K562 (cell line): ENCODE results near the gene LINS1. TPM values are rescaled to one million over a fixed set of nuclear protein-coding genes. Genes with fewer than 3 reads are reported as not detected.
A peak's percentile ranks its signal among the peaks of the same experiment; 100 is the strongest.

Experiments
- ATAC-seq: fragments of 200-7000 bp; cut with Tn5 transposase; 3 replicates; pipeline ENCODE4 v1.9.1; 2020; ENCODE audit warnings: moderate library complexity
- BruUV-seq: library from RNA; stranded (reverse); fragments of 400-500 nt; replicated peaks from 2 replicates; lab custom pipeline; 2021; lab: Mats Ljungman, UMichigan
- CTCF ChIA-PET: fragments of 300-600 bp; formaldehyde crosslinking; extraction: SDS; loops from one replicate; lab custom pipeline; 2021; ENCODE audit warnings: low intra/inter-chr PET ratio; lab: Yijun Ruan, JAX
- POLR2A ChIA-PET: fragments of 300-600, 350-650 bp; sonication (Branson Sonifier 250); formaldehyde crosslinking; extraction: SDS; loops from one replicate; lab custom pipeline; 2021; ENCODE audit warnings: antibody characterized with exemption, inconsistent platforms; lab: Yijun Ruan, JAX
- DNase-seq, 4 experiments: peaks; one replicate each; pipeline versions ENCODE4 v3.0.0 to v3.0.0-alpha.2; 2011 to 2018; ENCODE audit warnings: low spot score in 3 of 4, mixed read lengths in 3 of 4; ENCODE audit errors: extremely low read depth in 1 of 4
- FAIRE-seq: peaks from 2 replicates; lab custom pipeline; 2011; peaks lifted over from hg19 to GRCh38; lab: Jason Lieb, UNC
- H2AFZ ChIP-seq: 2 replicates; pipeline ENCODE4 v1.6.0; 2011; ENCODE audit warnings: low read depth, low read length, control low read depth, inconsistent platforms
- H3K27ac ChIP-seq: fragments of 200-600 bp; 3 replicates; pipeline ENCODE4 v1.8.0; 2011; ENCODE audit warnings: low read depth, mild to moderate bottlenecking, control low read depth, inconsistent platforms, low read length, moderate library complexity, mixed read lengths; ENCODE audit errors: extremely low read depth
- H3K27me3 ChIP-seq, 2 experiments: fragments of 300-600 bp in 1 of 2; 2 replicates in 1 of 2; 3 replicates in 1 of 2; pipeline versions ENCODE4 v1.6.0 to v1.8.0; 2011; ENCODE audit warnings: inconsistent platforms in 2 of 2, low read length in 2 of 2, mild to moderate bottlenecking in 1 of 2, mixed read lengths in 1 of 2, moderate library complexity in 1 of 2; ENCODE audit not compliant: control insufficient read depth in 2 of 2, insufficient read depth in 2 of 2
- H3K36me3 ChIP-seq: fragments of 300-600 bp; 3 replicates; pipeline ENCODE4 v1.8.0; 2011; ENCODE audit warnings: mild to moderate bottlenecking, low read length, inconsistent platforms; ENCODE audit not compliant: control insufficient read depth, insufficient read depth
- H3K4me1 ChIP-seq, 2 experiments: fragments of 200-600 bp in 1 of 2; replicated peaks in 1 of 2; 2 replicates in 1 of 2; 3 replicates in 1 of 2; pipeline versions ENCODE4 v1.5.1 to v1.8.0; 2011; ENCODE audit warnings: inconsistent platforms in 2 of 2, low read length in 2 of 2, mild to moderate bottlenecking in 1 of 2, mixed read lengths in 1 of 2, moderate library complexity in 1 of 2; ENCODE audit not compliant: control insufficient read depth in 2 of 2, insufficient read depth in 2 of 2
- H3K4me2 ChIP-seq: 2 replicates; pipeline ENCODE4 v1.6.1; 2011; ENCODE audit warnings: low read length, control low read depth, inconsistent platforms, mixed read lengths; ENCODE audit not compliant: insufficient read depth
- H3K4me3 ChIP-seq: fragments of 200-600 bp; sonication (generic), shearing (Covaris generic); 2 replicates; pipeline ENCODE4 v1.5.1; 2016; ENCODE audit warnings: control low read depth, inconsistent platforms
- H3K79me2 ChIP-seq: fragments of 200-600 bp; 3 replicates; pipeline ENCODE4 v1.8.0; 2011; ENCODE audit warnings: low read length, inconsistent platforms; ENCODE audit not compliant: control insufficient read depth, insufficient read depth
- H3K9ac ChIP-seq, 2 experiments: 2 replicates each; pipeline versions ENCODE4 v1.6.0 to v1.6.1; 2011; ENCODE audit warnings: low read depth in 2 of 2, low read length in 2 of 2, control low read depth in 1 of 2, inconsistent platforms in 1 of 2, mild to moderate bottlenecking in 1 of 2, mixed read lengths in 1 of 2; ENCODE audit not compliant: insufficient read depth in 1 of 2
- H3K9me1 ChIP-seq: one replicate; pipeline ENCODE4 v1.6.0; 2011; ENCODE audit warnings: inconsistent platforms, mild to moderate bottlenecking, low read length, moderate library complexity; ENCODE audit not compliant: control insufficient read depth, insufficient read depth
- H3K9me3 ChIP-seq: replicated peaks from 2 replicates; pipeline ENCODE4 v1.5.1; 2011; ENCODE audit warnings: low read depth, low read length, inconsistent platforms; ENCODE audit not compliant: control insufficient read depth, insufficient read depth
- H4K20me1 ChIP-seq: replicated peaks from 2 replicates; pipeline ENCODE4 v1.6.1; 2011; ENCODE audit warnings: low read length, inconsistent platforms, mixed read lengths; ENCODE audit not compliant: control insufficient read depth, insufficient read depth
- BRF2 ChIP-seq: IDR thresholded peaks from 3 replicates; pipeline ENCODE4 v1.6.1; 2011; ENCODE audit warnings: borderline replicate concordance, mild to moderate bottlenecking; ENCODE audit not compliant: insufficient read length, insufficient read depth
- CREB3L1 ChIP-seq: fragments of 450-650 bp; IDR thresholded peaks from 2 replicates; pipeline ENCODE4 v1.6.1; 2014; ENCODE audit warnings: low read depth, mild to moderate bottlenecking, moderate library complexity, borderline replicate concordance
- ILF3 ChIP-seq: fragments of 450-650 bp; IDR thresholded peaks from 2 replicates; pipeline ENCODE4 v1.6.1; 2018; ENCODE audit warnings: antibody characterized with exemption, mild to moderate bottlenecking, moderate library complexity, borderline replicate concordance
- KLF13 ChIP-seq: fragments of 450-650 bp; IDR thresholded peaks from 2 replicates; pipeline ENCODE4 v1.6.1; 2016; ENCODE audit warnings: missing genetic modification characterization, low read depth, mild to moderate bottlenecking, missing compliant biosample characterization, moderate library complexity, borderline replicate concordance
- NFRKB ChIP-seq: fragments of 450-650 bp; IDR thresholded peaks from 2 replicates; pipeline ENCODE4 v1.6.1; 2016; ENCODE audit warnings: low read depth
- PCBP2 ChIP-seq: fragments of 200-400 bp; formaldehyde crosslinking; IDR thresholded peaks from 2 replicates; pipeline ENCODE4 v1.6.1; 2018; ENCODE audit warnings: low read length, low read depth, mild to moderate bottlenecking, moderate library complexity; ENCODE audit not compliant: poor library complexity, severe bottlenecking
- SUPT5H ChIP-seq: fragments of 450-650 bp; IDR thresholded peaks from 2 replicates; pipeline ENCODE4 v1.6.1; 2016
- ZBTB33 ChIP-seq: sonication (generic); formaldehyde crosslinking; IDR thresholded peaks from 2 replicates; pipeline ENCODE4 v1.8.1; 2023; ENCODE audit warnings: mild to moderate bottlenecking, missing genetic modification reagents
- ZFP30 ChIP-seq: fragments of 250-450 bp; sonication (Bioruptor Pico); IDR thresholded peaks from 2 replicates; pipeline ENCODE4 v1.8.0; 2022; ENCODE audit warnings: moderate library complexity, mild to moderate bottlenecking, inconsistent platforms, borderline replicate concordance
- ZNF354B ChIP-seq: fragments of 250-450 bp; sonication (Bioruptor Pico); IDR thresholded peaks from 2 replicates; pipeline ENCODE4 v1.4.0; 2020
- ZNF551 ChIP-seq: fragments of 250-450 bp; sonication (Bioruptor Pico); IDR thresholded peaks from 2 replicates; pipeline ENCODE4 v1.5.0; 2021; ENCODE audit warnings: mild to moderate bottlenecking, moderate library complexity
- ZNF583 ChIP-seq: fragments of 250-450 bp; sonication (Bioruptor Pico); IDR thresholded peaks from 2 replicates; pipeline ENCODE4 v1.4.0; 2020
- ZNF75A ChIP-seq: fragments of 450-650 bp; formaldehyde crosslinking; IDR thresholded peaks from 2 replicates; pipeline ENCODE4 v1.4.0; 2020; ENCODE audit warnings: mild to moderate bottlenecking
- ZSCAN32 ChIP-seq: fragments of 450-650 bp; formaldehyde crosslinking; IDR thresholded peaks from 2 replicates; pipeline ENCODE4 v1.4.0; 2020; ENCODE audit warnings: mild to moderate bottlenecking, moderate library complexity
- WGBS: fragments of 100-300 bp; shearing (Covaris generic); methylation state at CpG from one replicate; pipeline ENCODE4 v1.1.6; 2016; ENCODE audit warnings: low coverage, mixed read lengths; ENCODE audit not compliant: insufficient coverage; ENCODE audit errors: missing lambda C conversion rate; 5-methylcytosine and 5-hydroxymethylcytosine counted together
- in situ Hi-C: fragments of 300-500 bp; cut with MboI; formaldehyde crosslinking; loops from 4 replicates; pipeline ENCODE4 v1.15.0; 2018; ENCODE audit warnings: inconsistent platforms, mixed read lengths
- intact Hi-C: fragments of 100-400 bp; cut with micrococcal nuclease; formaldehyde crosslinking; loops from 2 replicates; pipeline ENCODE4 v1.14.2; 2022
- polyA plus RNA-seq, 8 experiments: library from polyadenylated mRNA; depleted of rRNA in 4 of 8; stranded (reverse) in 5 of 8; unstranded in 3 of 8; fragments of >200 nt; fragmentation: Nextera tagmentation in 2 of 8; fragmentation: Illumina TruSeq in 1 of 8; extraction: Ambion mirVana in 2 of 8; extraction: Trizol in 1 of 8; gene quantifications; 2 replicates each; pipeline versions ENCODE4 v1.2.1 to v1.2.3, GENCODE V29; 2011 to 2014; ENCODE audit warnings: inconsistent platforms in 1 of 8, missing spikeins in 1 of 8
- total RNA-seq, 7 experiments: library from RNA; depleted of rRNA in 6 of 7; stranded (reverse); fragments of >200 nt in 6 of 7; fragmentation: Illumina TruSeq in 2 of 7; extraction: Trizol in 2 of 7; gene quantifications; 2 replicates each; pipeline versions ENCODE4 v1.2.1 to v1.2.3, GENCODE V29; 2011 to 2021; ENCODE audit warnings: low replicate concordance in 1 of 7
- TF ChIP-seq, protein P1 (sequence below): sonication (generic); formaldehyde crosslinking; IDR thresholded peaks from 2 replicates; pipeline ENCODE4 v1.8.1; 2022; ENCODE audit warnings: missing genetic modification reagents
- TF ChIP-seq, protein P2 (sequence below): fragments of 200-800 bp; sonication (Bioruptor generic); IDR thresholded peaks from 2 replicates; pipeline ENCODE4 v1.6.1; 2017; ENCODE audit warnings: missing genetic modification characterization, missing compliant biosample characterization

The LINS1 gene
- total and polyA plus RNA-seq, 9 of the 15 experiments (the other 6 are each of a cell fraction or from before 2014, with no cell fraction given): 15.4 to 31.4 (median 24.6) TPM

- H3K9ac ChIP-seq: no peak overlapping the region
- 62% methylated on average over 5 of the region's 5 CpGs for WGBS
- no peak for TF ChIP-seq KLF13 (tag)
- TF ChIP-seq ZNF75A (CRISPR knock-in tag): no peak
- TF ChIP-seq NFRKB: no peak
- no peak for TF ChIP-seq ZNF354B (CRISPR knock-in tag)
- no peak for TF ChIP-seq ZBTB33 (CRISPR knock-in tag)
- TF ChIP-seq, protein P1, sequence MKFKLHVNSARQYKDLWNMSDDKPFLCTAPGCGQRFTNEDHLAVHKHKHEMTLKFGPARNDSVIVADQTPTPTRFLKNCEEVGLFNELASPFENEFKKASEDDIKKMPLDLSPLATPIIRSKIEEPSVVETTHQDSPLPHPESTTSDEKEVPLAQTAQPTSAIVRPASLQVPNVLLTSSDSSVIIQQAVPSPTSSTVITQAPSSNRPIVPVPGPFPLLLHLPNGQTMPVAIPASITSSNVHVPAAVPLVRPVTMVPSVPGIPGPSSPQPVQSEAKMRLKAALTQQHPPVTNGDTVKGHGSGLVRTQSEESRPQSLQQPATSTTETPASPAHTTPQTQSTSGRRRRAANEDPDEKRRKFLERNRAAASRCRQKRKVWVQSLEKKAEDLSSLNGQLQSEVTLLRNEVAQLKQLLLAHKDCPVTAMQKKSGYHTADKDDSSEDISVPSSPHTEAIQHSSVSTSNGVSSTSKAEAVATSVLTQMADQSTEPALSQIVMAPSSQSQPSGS: no peak
- no peak for TF ChIP-seq ILF3
- TF ChIP-seq, protein P2, sequence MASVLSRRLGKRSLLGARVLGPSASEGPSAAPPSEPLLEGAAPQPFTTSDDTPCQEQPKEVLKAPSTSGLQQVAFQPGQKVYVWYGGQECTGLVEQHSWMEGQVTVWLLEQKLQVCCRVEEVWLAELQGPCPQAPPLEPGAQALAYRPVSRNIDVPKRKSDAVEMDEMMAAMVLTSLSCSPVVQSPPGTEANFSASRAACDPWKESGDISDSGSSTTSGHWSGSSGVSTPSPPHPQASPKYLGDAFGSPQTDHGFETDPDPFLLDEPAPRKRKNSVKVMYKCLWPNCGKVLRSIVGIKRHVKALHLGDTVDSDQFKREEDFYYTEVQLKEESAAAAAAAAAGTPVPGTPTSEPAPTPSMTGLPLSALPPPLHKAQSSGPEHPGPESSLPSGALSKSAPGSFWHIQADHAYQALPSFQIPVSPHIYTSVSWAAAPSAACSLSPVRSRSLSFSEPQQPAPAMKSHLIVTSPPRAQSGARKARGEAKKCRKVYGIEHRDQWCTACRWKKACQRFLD: no peak
- no peak for TF ChIP-seq BRF2
- TF ChIP-seq ZNF551 (CRISPR knock-in tag): no peak
- TF ChIP-seq ZSCAN32 (CRISPR knock-in tag): no peak
- TF ChIP-seq PCBP2: no peak
- no peak for TF ChIP-seq ZFP30 (CRISPR knock-in tag)
- no peak for TF ChIP-seq SUPT5H
- TF ChIP-seq ZNF583 (CRISPR knock-in tag): no peak
- no peak for TF ChIP-seq CREB3L1
Measured at GRCh38 chr15:100651253-100651652, 49.3 kb upstream of the LINS1 start.

More at GRCh38 chr15:100651253-100651652, 49.3 kb upstream of the LINS1 start:
- no TSS peak for BruUV-seq
- Histone ChIP-seq H3K9me3 (no peaks in the 10 kb centered on the region), H3K4me1 (no peaks in the 10 kb centered on the region), H2AFZ (no peak overlapping the region), H3K27ac (no peak overlapping the region), H3K27me3 (peaks cover 0 to 12% of the 10 kb centered on the region in 2 experiments; a peak in 2 of 5 replicates), H3K79me2 (no peaks in the 10 kb centered on the region), H3K4me2 (no peak overlapping the region), H4K20me1 (no peaks in the 10 kb centered on the region; the same call in 1 of the 2 replicates), H3K36me3 (no peaks in the 10 kb centered on the region), H3K9me1 (no peaks in the 10 kb centered on the region), H3K4me3 (no peak overlapping the region)
- FAIRE-seq (peak; percentile 48), DNase-seq (peak in 2 of 4 experiments; percentile 23 to 24), ATAC-seq (no peak)
- in situ Hi-C loops (no loop called here), intact Hi-C loops (no loop called here)
- ChIA-PET POLR2A (no interaction called here), CTCF (no interaction called here)
